ENCODE results near the gene PTCHD4. TPM values are rescaled to one million over a fixed set of nuclear protein-coding genes. Genes with fewer than 3 reads are reported as not detected.
A peak's percentile ranks its signal among the peaks of the same experiment; 100 is the strongest.

PTCHD4 gene
- total RNA-seq, 3 donors from 2014 or later: 0.12 to 0.89 TPM; not detected in 1

GRCh38 chr6:48080227-48081009 lies 30.6 kb downstream of the PTCHD4 start:
- peak; percentile 55 for ATAC-seq
- no peak for TF ChIP-seq CTCF (IDR thresholded peaks at IDR 0.05)
- Histone ChIP-seq H3K9me3 (no peaks in the 10 kb centered on the region), H3K4me1 (ENCODE audit: low read depth) (no peaks in the 10 kb centered on the region), H3K4me3 (no peak overlapping the region), H3K36me3 (ENCODE audit: low read depth) (no peaks in the 10 kb centered on the region)
- DNase-seq: peak in 1 of 3 donors; percentile 16
- intact Hi-C loops (cut with DNase I, micrococcal nuclease): no loop called here

- ATAC-seq (no peak), DNase-seq (no peak)
- intact Hi-C loops (cut with DNase I, micrococcal nuclease): no loop called here
- H3K36me3 ChIP-seq (ENCODE audit: low read depth): no peaks in the 10 kb centered on the region
- no peak overlapping the region for H3K4me3 ChIP-seq
- H3K9me3 ChIP-seq: no peaks in the 10 kb centered on the region
- TF ChIP-seq CTCF (IDR thresholded peaks at IDR 0.05): no peak
- no peaks in the 10 kb centered on the region for H3K4me1 ChIP-seq (ENCODE audit: low read depth)
Observed at GRCh38 chr6:48078120-48078519, 32.9 kb downstream of the PTCHD4 start.

- ATAC-seq: no peak
- intact Hi-C loops (cut with DNase I, micrococcal nuclease): no loop called here
Observed at GRCh38 chr6:48075181-48075580, 35.8 kb downstream of the PTCHD4 start.

GRCh38 chr6:48073976-48074767 lies 36.8 kb downstream of the PTCHD4 start:
- no peak for ATAC-seq
- intact Hi-C loops (cut with DNase I, micrococcal nuclease): no loop called here
- Histone ChIP-seq H3K4me1 (ENCODE audit: low read depth) (no peaks in the 10 kb centered on the region), H3K36me3 (ENCODE audit: low read depth) (no peaks in the 10 kb centered on the region), H3K4me3 (no peak overlapping the region), H3K9me3 (no peaks in the 10 kb centered on the region)
- DNase-seq: no peak
- no peak for TF ChIP-seq CTCF (IDR thresholded peaks at IDR 0.05)

More at GRCh38 chr6:48075181-48075580, 35.8 kb downstream of the PTCHD4 start:
- TF ChIP-seq CTCF (IDR thresholded peaks at IDR 0.05): no peak
- DNase-seq: no peak
- Histone ChIP-seq H3K9me3 (no peaks in the 10 kb centered on the region), H3K36me3 (ENCODE audit: low read depth) (no peaks in the 10 kb centered on the region), H3K4me3 (no peak overlapping the region), H3K4me1 (ENCODE audit: low read depth) (no peaks in the 10 kb centered on the region)

GRCh38 chr6:48071833-48072232 lies 39.2 kb downstream of the PTCHD4 start:
- DNase-seq (no peak), ATAC-seq (no peak)
- H3K9me3 ChIP-seq: no peaks in the 10 kb centered on the region
- no peak overlapping the region for H3K4me3 ChIP-seq
- intact Hi-C loops (cut with DNase I, micrococcal nuclease): no loop called here
- TF ChIP-seq CTCF (IDR thresholded peaks at IDR 0.05): no peak
- no peaks in the 10 kb centered on the region for H3K36me3 ChIP-seq (ENCODE audit: low read depth)
- H3K4me1 ChIP-seq (ENCODE audit: low read depth): peaks cover 5% of the 10 kb centered on the region

Data from mucosa of descending colon (tissue), 3 donors.